HCT116 (cell line): Measurements from ENCODE around the gene RAI1.

Source experiments
- EGR1 ChIP-seq: IDR thresholded peaks from 2 replicates; pipeline ENCODE4 v1.6.1; 2012; ENCODE audit warnings: low read depth
- ELF1 ChIP-seq: IDR thresholded peaks from 2 replicates; pipeline ENCODE4 v1.6.1; 2012; ENCODE audit warnings: low read depth, borderline replicate concordance
- EZH2 ChIP-seq: fragments of 200-600 bp; sonication (generic); IDR thresholded peaks from 2 replicates; pipeline ENCODE4 v1.6.1; 2017; ENCODE audit warnings: antibody characterized with exemption, mixed run types
- EZH2phosphoT487 ChIP-seq: fragments of 200-600 bp; IDR thresholded peaks from 2 replicates; pipeline ENCODE4 v1.6.1; 2018; ENCODE audit warnings: antibody characterized with exemption, borderline replicate concordance
- MAX ChIP-seq: IDR thresholded peaks from 2 replicates; pipeline ENCODE4 v1.6.1; 2012
- SP1 ChIP-seq: IDR thresholded peaks from 2 replicates; pipeline ENCODE4 v1.6.1; 2012; ENCODE audit warnings: low read depth
- SRF ChIP-seq: IDR thresholded peaks from 2 replicates; pipeline ENCODE4 v1.6.1; 2012; ENCODE audit warnings: low read depth
- YY1 ChIP-seq: IDR thresholded peaks from 2 replicates; pipeline ENCODE4 v1.6.1; 2011; ENCODE audit warnings: low read length, low read depth, moderate library complexity, mild to moderate bottlenecking; ENCODE audit not compliant: insufficient replicate concordance; ENCODE audit errors: extremely low read depth
- ZNF274 ChIP-seq: fragments of 200-500 bp; sonication (Bioruptor generic); IDR thresholded peaks from 2 replicates; pipeline ENCODE4 v1.6.1; 2014; ENCODE audit warnings: mild to moderate bottlenecking, low read depth, low read length, inconsistent platforms
- TF ChIP-seq, protein P1 (sequence below): IDR thresholded peaks from 2 replicates; pipeline ENCODE4 v1.6.1; 2012; ENCODE audit warnings: low read depth
- TF ChIP-seq, protein P2 (sequence below): IDR thresholded peaks from 2 replicates; pipeline ENCODE4 v1.6.1; 2011; ENCODE audit warnings: mild to moderate bottlenecking, low read length, moderate library complexity; ENCODE audit not compliant: insufficient replicate concordance; ENCODE audit errors: extremely low read depth
- TF ChIP-seq, protein P3 (sequence below), 3 experiments: fragments of 200-600 bp in 1 of 3; sonication (generic) in 1 of 3; IDR thresholded peaks in 2 of 3; conservative IDR thresholded peaks in 1 of 3; 2 replicates each; pipeline ENCODE4 v1.5.1; 2012 to 2017; ENCODE audit warnings: low read depth in 2 of 3, low read length in 2 of 3, antibody characterized with exemption in 1 of 3, borderline replicate concordance in 1 of 3, control low read depth in 1 of 3, mild to moderate bottlenecking in 1 of 3, mixed read lengths in 1 of 3, mixed run types in 1 of 3, moderate library complexity in 1 of 3; ENCODE audit not compliant: insufficient read depth in 1 of 3

GRCh38 chr17:17641621-17642409 is 39.4 kb upstream of the RAI1 start:
- TF ChIP-seq, protein P1, sequence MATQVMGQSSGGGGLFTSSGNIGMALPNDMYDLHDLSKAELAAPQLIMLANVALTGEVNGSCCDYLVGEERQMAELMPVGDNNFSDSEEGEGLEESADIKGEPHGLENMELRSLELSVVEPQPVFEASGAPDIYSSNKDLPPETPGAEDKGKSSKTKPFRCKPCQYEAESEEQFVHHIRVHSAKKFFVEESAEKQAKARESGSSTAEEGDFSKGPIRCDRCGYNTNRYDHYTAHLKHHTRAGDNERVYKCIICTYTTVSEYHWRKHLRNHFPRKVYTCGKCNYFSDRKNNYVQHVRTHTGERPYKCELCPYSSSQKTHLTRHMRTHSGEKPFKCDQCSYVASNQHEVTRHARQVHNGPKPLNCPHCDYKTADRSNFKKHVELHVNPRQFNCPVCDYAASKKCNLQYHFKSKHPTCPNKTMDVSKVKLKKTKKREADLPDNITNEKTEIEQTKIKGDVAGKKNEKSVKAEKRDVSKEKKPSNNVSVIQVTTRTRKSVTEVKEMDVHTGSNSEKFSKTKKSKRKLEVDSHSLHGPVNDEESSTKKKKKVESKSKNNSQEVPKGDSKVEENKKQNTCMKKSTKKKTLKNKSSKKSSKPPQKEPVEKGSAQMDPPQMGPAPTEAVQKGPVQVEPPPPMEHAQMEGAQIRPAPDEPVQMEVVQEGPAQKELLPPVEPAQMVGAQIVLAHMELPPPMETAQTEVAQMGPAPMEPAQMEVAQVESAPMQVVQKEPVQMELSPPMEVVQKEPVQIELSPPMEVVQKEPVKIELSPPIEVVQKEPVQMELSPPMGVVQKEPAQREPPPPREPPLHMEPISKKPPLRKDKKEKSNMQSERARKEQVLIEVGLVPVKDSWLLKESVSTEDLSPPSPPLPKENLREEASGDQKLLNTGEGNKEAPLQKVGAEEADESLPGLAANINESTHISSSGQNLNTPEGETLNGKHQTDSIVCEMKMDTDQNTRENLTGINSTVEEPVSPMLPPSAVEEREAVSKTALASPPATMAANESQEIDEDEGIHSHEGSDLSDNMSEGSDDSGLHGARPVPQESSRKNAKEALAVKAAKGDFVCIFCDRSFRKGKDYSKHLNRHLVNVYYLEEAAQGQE = no peak
- TF ChIP-seq SP1 = no peak
- TF ChIP-seq, protein P2, sequence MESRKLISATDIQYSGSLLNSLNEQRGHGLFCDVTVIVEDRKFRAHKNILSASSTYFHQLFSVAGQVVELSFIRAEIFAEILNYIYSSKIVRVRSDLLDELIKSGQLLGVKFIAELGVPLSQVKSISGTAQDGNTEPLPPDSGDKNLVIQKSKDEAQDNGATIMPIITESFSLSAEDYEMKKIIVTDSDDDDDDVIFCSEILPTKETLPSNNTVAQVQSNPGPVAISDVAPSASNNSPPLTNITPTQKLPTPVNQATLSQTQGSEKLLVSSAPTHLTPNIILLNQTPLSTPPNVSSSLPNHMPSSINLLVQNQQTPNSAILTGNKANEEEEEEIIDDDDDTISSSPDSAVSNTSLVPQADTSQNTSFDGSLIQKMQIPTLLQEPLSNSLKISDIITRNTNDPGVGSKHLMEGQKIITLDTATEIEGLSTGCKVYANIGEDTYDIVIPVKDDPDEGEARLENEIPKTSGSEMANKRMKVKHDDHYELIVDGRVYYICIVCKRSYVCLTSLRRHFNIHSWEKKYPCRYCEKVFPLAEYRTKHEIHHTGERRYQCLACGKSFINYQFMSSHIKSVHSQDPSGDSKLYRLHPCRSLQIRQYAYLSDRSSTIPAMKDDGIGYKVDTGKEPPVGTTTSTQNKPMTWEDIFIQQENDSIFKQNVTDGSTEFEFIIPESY = no peak
- TF ChIP-seq, protein P3, sequence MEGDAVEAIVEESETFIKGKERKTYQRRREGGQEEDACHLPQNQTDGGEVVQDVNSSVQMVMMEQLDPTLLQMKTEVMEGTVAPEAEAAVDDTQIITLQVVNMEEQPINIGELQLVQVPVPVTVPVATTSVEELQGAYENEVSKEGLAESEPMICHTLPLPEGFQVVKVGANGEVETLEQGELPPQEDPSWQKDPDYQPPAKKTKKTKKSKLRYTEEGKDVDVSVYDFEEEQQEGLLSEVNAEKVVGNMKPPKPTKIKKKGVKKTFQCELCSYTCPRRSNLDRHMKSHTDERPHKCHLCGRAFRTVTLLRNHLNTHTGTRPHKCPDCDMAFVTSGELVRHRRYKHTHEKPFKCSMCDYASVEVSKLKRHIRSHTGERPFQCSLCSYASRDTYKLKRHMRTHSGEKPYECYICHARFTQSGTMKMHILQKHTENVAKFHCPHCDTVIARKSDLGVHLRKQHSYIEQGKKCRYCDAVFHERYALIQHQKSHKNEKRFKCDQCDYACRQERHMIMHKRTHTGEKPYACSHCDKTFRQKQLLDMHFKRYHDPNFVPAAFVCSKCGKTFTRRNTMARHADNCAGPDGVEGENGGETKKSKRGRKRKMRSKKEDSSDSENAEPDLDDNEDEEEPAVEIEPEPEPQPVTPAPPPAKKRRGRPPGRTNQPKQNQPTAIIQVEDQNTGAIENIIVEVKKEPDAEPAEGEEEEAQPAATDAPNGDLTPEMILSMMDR (IDR thresholded peaks at IDR 0.05 in 2 of 3, conservative IDR thresholded peaks at IDR 0.05 in 1 of 3; ENCODE audit: borderline replicate concordance in 1 of 3, insufficient read depth in 1 of 3, low read depth in 2 of 3, low read length in 2 of 3) = peak; percentile 83 to 93 (median 92)
- TF ChIP-seq EZH2 = no peak
- peak; percentile 44; the same call in 1 of the 2 replicates for TF ChIP-seq MAX
- no peak for TF ChIP-seq EGR1
- no peak for TF ChIP-seq ZNF274
- TF ChIP-seq YY1 = no peak
- TF ChIP-seq EZH2phosphoT487 = no peak
- no peak for TF ChIP-seq ELF1
- no peak for TF ChIP-seq SRF
